ENCODE results near the gene RC3H2.

The RC3H2 gene

DNA sequence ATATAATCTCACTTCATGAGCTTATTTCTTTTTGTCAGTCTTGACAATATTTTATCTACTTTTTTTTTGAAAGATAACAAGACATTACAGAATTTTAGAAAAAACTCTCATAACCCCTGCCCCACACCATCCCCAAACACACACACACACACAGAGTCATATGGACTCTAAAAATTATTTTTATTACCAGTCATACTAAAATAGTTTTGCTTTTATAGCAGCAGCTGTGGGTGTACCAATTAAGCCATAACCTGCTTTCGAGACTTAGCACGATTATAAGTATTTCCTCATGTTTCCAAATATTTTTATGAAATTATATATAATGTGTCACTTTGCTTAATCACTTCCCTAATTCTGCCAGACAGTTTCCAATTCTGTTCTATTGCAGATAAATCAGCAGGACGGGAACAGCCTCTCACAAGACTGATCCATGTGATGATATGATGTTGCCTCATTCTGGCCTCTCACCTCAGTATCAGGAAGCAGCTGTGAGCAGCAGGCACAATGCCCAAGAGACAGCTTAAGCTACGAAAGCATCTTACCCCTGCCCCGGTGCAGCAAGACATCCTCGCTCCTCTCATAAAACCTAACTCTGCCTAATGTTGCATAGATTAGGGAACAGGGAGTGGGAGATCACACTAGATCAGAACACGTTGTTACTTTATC lies 83.7 kb downstream of the RC3H2 start:
- H3K27ac ChIP-seq, result no peak overlapping the region
- in situ Hi-C loops (cut with HindIII; ENCODE audit: low pct_ligation_motif_present, low sequenced_read_pairs), result no loop called here
- H3K36me3 ChIP-seq (replicated peaks), result peaks cover 12% of the 10 kb centered on the region

DNA sequence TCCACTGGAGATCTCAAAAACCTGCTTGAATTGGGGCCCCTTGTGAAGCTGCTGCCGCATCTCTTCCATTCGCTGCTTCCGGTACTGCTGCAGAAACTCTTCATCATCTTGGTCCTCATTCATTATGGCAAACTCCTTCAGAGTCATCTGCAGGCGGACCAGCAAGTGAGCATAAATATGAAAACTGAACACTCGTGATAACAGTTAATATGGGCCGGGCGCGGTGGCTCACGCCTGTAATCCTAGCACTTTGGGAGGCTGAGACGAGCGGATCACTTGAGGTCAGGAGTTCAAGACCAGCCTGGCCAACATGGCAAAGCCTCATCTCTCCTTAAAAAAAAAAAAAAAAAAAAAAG lies 84.7 kb downstream of the RC3H2 start:
- TF ChIP-seq, protein P1, sequence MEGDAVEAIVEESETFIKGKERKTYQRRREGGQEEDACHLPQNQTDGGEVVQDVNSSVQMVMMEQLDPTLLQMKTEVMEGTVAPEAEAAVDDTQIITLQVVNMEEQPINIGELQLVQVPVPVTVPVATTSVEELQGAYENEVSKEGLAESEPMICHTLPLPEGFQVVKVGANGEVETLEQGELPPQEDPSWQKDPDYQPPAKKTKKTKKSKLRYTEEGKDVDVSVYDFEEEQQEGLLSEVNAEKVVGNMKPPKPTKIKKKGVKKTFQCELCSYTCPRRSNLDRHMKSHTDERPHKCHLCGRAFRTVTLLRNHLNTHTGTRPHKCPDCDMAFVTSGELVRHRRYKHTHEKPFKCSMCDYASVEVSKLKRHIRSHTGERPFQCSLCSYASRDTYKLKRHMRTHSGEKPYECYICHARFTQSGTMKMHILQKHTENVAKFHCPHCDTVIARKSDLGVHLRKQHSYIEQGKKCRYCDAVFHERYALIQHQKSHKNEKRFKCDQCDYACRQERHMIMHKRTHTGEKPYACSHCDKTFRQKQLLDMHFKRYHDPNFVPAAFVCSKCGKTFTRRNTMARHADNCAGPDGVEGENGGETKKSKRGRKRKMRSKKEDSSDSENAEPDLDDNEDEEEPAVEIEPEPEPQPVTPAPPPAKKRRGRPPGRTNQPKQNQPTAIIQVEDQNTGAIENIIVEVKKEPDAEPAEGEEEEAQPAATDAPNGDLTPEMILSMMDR (IDR thresholded peaks at IDR 0.05; ENCODE audit: low read depth, low read length, missing control alignments), result no peak
- DNase-seq, result no peak
- Histone ChIP-seq H3K36me3 (replicated peaks) (peaks cover 9% of the 10 kb centered on the region), H3K4me3 (ENCODE audit: low read depth, low read length) (no peak overlapping the region), H3K27ac (peak overlapping the region; percentile 76), H3K27me3 (replicated peaks) (no peaks in the 10 kb centered on the region)
- in situ Hi-C loops (cut with HindIII; ENCODE audit: low pct_ligation_motif_present, low sequenced_read_pairs), result no loop called here

More for the DNA sequence above, 83.7 kb downstream of the RC3H2 start:
- peak; percentile 40 for DNase-seq
- TF ChIP-seq, protein P1 (IDR thresholded peaks at IDR 0.05; ENCODE audit: low read depth, low read length, missing control alignments), result no peak
- Histone ChIP-seq H3K27me3 (replicated peaks) (no peaks in the 10 kb centered on the region), H3K4me3 (ENCODE audit: low read depth, low read length) (no peak overlapping the region)

DNA sequence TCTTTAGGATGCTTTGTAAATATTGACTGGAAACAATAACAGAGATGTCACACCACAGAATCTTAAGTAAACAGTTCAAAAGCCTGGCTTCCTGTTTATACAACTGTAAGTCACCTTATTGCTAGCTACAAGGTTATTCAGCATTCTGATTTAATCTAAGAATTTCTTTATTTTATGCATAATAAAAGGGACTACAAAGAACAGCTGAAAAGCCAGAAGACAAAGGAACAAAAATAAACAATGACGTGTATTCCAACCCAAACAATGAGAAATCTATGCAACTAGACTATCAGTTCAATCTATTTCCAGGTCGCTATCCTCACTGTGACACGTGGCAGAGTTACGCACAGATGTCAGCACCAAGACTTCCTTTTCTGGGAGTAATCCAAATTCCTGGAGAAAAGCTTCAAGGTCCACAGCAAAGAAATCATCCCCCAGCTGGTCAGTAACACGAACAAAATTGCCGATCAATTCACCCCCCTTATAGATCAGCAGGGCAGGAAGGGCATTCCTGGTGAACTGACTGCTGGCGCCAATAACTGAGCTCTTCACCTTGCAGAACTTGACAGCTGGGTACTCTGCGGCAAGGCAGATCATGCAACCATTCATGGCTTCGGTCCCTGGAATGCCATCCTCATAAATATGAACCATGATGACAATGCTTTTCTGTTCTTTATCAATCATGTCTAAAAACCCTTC lies 85.2 kb downstream of the RC3H2 start:
- H3K27me3 ChIP-seq (replicated peaks), result no peaks in the 10 kb centered on the region
- TF ChIP-seq, protein P1 (IDR thresholded peaks at IDR 0.05; ENCODE audit: low read depth, low read length, missing control alignments), result no peak
- peak; percentile 67 for DNase-seq
- H3K27ac ChIP-seq, result peak overlapping the region; percentile 76
- H3K36me3 ChIP-seq (replicated peaks), result peaks cover 9% of the 10 kb centered on the region
- in situ Hi-C loops (cut with HindIII; ENCODE audit: low pct_ligation_motif_present, low sequenced_read_pairs), result no loop called here
- H3K4me3 ChIP-seq (ENCODE audit: low read depth, low read length), result no peak overlapping the region

DNA sequence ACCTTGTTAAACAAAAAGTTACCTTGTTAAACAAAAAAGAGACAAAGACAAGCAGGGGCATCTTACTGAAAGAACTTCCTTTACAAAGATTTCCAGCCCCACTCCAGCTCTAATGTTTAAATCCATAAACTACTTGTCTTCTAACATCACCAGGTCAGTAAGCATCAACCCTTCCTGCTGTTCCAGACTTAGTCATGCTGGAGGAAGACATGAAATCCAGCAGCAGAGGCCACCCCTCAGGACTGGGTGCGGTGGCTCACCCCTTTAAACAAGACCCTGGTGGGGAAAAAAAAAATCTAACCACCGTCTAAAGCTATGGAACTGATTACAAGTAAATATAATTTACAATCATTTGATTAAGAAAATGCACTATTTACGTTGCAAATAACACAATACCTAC lies 85.8 kb downstream of the RC3H2 start:
- TF ChIP-seq, protein P1 (IDR thresholded peaks at IDR 0.05; ENCODE audit: low read depth, low read length, missing control alignments), result no peak
- no peak overlapping the region for H3K4me3 ChIP-seq (ENCODE audit: low read depth, low read length)
- H3K27me3 ChIP-seq (replicated peaks), result no peaks in the 10 kb centered on the region
- H3K36me3 ChIP-seq (replicated peaks), result peaks cover 9% of the 10 kb centered on the region
- DNase-seq, result peak; percentile 61
- in situ Hi-C loops (cut with HindIII; ENCODE audit: low pct_ligation_motif_present, low sequenced_read_pairs), result no loop called here
- H3K27ac ChIP-seq, result peak overlapping the region; percentile 76

DNA sequence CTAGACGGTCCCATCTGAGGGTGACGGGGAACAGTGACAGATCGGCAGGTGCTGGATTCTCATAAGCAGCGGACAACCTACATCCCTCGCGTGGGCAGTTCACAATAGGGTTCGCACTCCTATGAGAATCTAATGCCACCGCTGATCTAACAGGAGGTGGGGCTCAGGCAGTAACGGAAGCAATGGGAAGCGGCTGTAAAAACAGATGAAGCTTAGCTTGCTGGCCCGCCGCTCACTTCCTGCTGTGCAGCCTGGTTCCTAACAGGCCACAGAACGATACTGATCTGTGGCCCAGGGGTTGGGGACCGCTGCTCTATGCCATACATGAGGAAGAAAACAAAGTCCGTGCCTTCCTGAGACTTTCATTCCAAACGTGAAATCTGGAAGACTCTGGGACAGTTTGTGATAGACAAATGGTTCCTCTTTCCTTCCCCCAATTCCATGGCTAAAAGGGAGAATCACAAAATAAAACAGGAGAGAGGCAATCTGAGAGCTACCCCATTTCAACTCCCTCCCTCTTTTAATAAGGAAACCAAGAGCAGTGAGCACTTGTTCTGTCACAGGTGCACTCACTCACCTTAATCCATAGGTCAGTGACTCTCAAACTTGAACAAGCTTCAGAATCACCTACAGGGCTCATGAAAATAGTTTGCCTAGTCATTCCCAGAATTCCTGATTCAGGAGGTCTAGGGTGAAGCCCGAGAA lies 88.8 kb downstream of the RC3H2 start:
- no peak overlapping the region for H3K27ac ChIP-seq
- in situ Hi-C loops (cut with HindIII; ENCODE audit: low pct_ligation_motif_present, low sequenced_read_pairs), result no loop called here
- no peaks in the 10 kb centered on the region for H3K36me3 ChIP-seq (replicated peaks)
- H3K27me3 ChIP-seq (replicated peaks), result no peaks in the 10 kb centered on the region
- TF ChIP-seq, protein P1 (IDR thresholded peaks at IDR 0.05; ENCODE audit: low read depth, low read length, missing control alignments), result no peak
- no peak overlapping the region for H3K4me3 ChIP-seq (ENCODE audit: low read depth, low read length)
- peak; percentile 59 for DNase-seq

Data from brain microvascular endothelial cell (primary cell).